ENCODE results near the gene RRAGC.

RRAGC gene

GRCh38 chr1:38818175-38818976, 41.2 kb downstream of the RRAGC start:
- TF ChIP-seq FOXP2 (optimal IDR thresholded peaks at IDR 0.05; ENCODE audit: borderline replicate concordance, extremely low read depth, extremely low read length, insufficient read depth) = no peak
- no peak for TF ChIP-seq POLR2AphosphoS5 (IDR thresholded peaks at IDR 0.05; ENCODE audit: low read depth, low read length)
- TF ChIP-seq SIN3A (IDR thresholded peaks at IDR 0.05; ENCODE audit: borderline replicate concordance, insufficient read depth, low read length) = no peak
- no peak for TF ChIP-seq TAF1 (IDR thresholded peaks at IDR 0.05; ENCODE audit: borderline replicate concordance, insufficient read depth, low read length)
- TF ChIP-seq REST (IDR thresholded peaks at IDR 0.05; ENCODE audit: insufficient read depth in 1 of 2, low read depth in 2 of 2, low read length in 2 of 2) = no peak

- TF ChIP-seq FOXP2 (optimal IDR thresholded peaks at IDR 0.05; ENCODE audit: borderline replicate concordance, extremely low read depth, extremely low read length, insufficient read depth) (no peak), POLR2AphosphoS5 (IDR thresholded peaks at IDR 0.05; ENCODE audit: low read depth, low read length) (no peak), SIN3A (IDR thresholded peaks at IDR 0.05; ENCODE audit: borderline replicate concordance, insufficient read depth, low read length) (no peak), TAF1 (IDR thresholded peaks at IDR 0.05; ENCODE audit: borderline replicate concordance, insufficient read depth, low read length) (no peak), REST (IDR thresholded peaks at IDR 0.05; ENCODE audit: insufficient read depth in 1 of 2, low read depth in 2 of 2, low read length in 2 of 2) (no peak)
Measured at GRCh38 chr1:38817267-38818174, 42.1 kb downstream of the RRAGC start.

GRCh38 chr1:38815903-38816627, 43.5 kb downstream of the RRAGC start:
- TF ChIP-seq FOXP2 (optimal IDR thresholded peaks at IDR 0.05; ENCODE audit: borderline replicate concordance, extremely low read depth, extremely low read length, insufficient read depth) (no peak), POLR2AphosphoS5 (IDR thresholded peaks at IDR 0.05; ENCODE audit: low read depth, low read length) (no peak), REST (IDR thresholded peaks at IDR 0.05; ENCODE audit: insufficient read depth in 1 of 2, low read depth in 2 of 2, low read length in 2 of 2) (no peak), SIN3A (IDR thresholded peaks at IDR 0.05; ENCODE audit: borderline replicate concordance, insufficient read depth, low read length) (no peak), TAF1 (IDR thresholded peaks at IDR 0.05; ENCODE audit: borderline replicate concordance, insufficient read depth, low read length) (no peak)

GRCh38 chr1:38814984-38815464, 44.5 kb downstream of the RRAGC start:
- no peak for TF ChIP-seq SIN3A (IDR thresholded peaks at IDR 0.05; ENCODE audit: borderline replicate concordance, insufficient read depth, low read length)
- no peak for TF ChIP-seq FOXP2 (optimal IDR thresholded peaks at IDR 0.05; ENCODE audit: borderline replicate concordance, extremely low read depth, extremely low read length, insufficient read depth)
- TF ChIP-seq REST (IDR thresholded peaks at IDR 0.05; ENCODE audit: insufficient read depth in 1 of 2, low read depth in 2 of 2, low read length in 2 of 2) = no peak
- TF ChIP-seq POLR2AphosphoS5 (IDR thresholded peaks at IDR 0.05; ENCODE audit: low read depth, low read length) = no peak

All from PFSK-1 (cell line).